Measurements from ENCODE around the gene PSME4.

GRCh38 chr2:53818854-53819435 lies 151.8 kb downstream of the PSME4 start:
- TF ChIP-seq SIN3A (IDR thresholded peaks at IDR 0.05; ENCODE audit: borderline replicate concordance, insufficient read depth, low read length) = no peak
- no peak for TF ChIP-seq POLR2AphosphoS5 (IDR thresholded peaks at IDR 0.05; ENCODE audit: low read depth, low read length)
- no peak for TF ChIP-seq REST (IDR thresholded peaks at IDR 0.05; ENCODE audit: insufficient read depth in 1 of 2, low read depth in 2 of 2, low read length in 2 of 2)

All from PFSK-1 (cell line).